ENCODE measurements around the gene NAPSA. TPM values are rescaled to one million over a fixed set of nuclear protein-coding genes. Genes with fewer than 3 reads are reported as not detected.

Gene NAPSA
- total and polyA plus RNA-seq, 2 of the 8 experiments (the other 6 are each of a cell fraction or from before 2014, with no cell fraction given), result 0.71 to 0.73 TPM

DNA sequence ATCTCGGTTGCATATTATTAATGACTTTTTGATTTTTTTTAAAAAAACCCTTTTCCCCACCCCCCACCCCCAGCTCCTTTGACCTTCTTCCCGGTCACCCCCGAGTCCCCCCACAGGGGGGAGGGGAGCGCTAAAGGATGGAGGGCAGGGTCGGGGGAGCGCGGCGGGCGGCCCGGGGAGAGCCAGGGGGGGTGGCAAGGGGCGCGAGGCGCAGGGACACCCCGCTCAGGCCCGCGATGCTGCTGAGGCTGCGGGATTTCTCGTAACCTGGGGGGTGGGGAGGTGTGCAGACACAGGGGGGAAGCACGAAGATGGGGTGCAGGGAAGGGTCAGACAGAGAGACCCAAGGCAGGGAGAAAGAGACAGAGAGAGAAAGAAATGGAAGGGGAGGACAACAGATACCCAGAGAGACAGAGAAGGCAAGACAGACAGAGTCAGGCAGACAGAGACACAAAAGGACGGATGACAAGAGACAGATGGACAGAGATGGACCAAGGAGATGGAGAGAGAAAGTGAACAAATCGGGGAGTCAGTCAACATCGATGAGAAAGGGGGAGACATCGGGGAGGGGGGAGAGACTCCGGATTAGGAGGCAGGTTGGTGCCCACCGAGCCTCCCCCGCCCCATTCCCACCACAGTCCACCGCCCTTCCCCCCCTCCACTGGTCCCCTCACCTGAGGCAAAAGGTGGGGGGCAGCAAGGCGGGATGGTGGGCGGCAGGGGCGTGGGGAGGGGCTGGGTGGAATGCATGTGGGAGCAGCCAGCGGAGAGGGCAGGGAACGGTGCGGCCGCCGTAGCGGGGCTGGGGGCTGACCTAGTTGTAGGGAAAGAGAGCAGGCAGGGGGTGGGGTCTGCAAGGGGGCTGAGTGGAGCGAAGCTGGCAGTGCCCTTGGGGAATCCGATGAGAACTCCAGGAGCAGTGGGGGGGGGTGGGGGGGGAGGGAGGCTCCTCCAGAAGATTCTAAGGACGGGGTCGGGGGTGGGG lies 50.4 kb downstream of the NAPSA start:
- FAIRE-seq (no peak), DNase-seq (ENCODE audit: low read depth in 1 of 2, low spot score in 2 of 2) (peak in 1 of 2 experiments; percentile 77)
- Histone ChIP-seq H3K79me1 (ENCODE audit: low read depth, low read length) (no peaks in the 10 kb centered on the region), H2AFZ (ENCODE audit: low read length) (no peak overlapping the region), H3K14ac (ENCODE audit: insufficient read length) (no peak overlapping the region), H4K91ac (replicated peaks; ENCODE audit: insufficient read length, low read length) (peak overlapping the region; percentile 88), H2BK20ac (ENCODE audit: low read length) (0 out of 2 replicates have a peak overlapping the region, but pooled peaks have one; percentile 40), H3K27me3 (replicated peaks in 1 of 4; ENCODE audit: control insufficient read depth in 3 of 4, extremely low read depth in 1 of 4, insufficient read depth in 3 of 4, low read length in 3 of 4) (peaks cover 0 to 5% (median 1%) of the 10 kb centered on the region in 4 experiments; a peak in 2 of 7 replicates), H3K4me2 (ENCODE audit: insufficient read depth in 1 of 2, low read depth in 2 of 2, low read length in 2 of 2) (peak overlapping the region; percentile 88 to 98), H2AK5ac (ENCODE audit: low read depth, low read length) (peak overlapping the region; percentile 86; the same call in 1 of the 2 replicates), H3K9me3 (ENCODE audit: insufficient read depth in 2 of 2, low read depth in 1 of 2, low read length in 1 of 2) (no peaks in the 10 kb centered on the region), H4K8ac (ENCODE audit: extremely low read depth, insufficient read depth, low read length) (no peak overlapping the region; the same call in 1 of the 2 replicates), H3K23me2 (ENCODE audit: low read depth, low read length) (peaks cover 22% of the 10 kb centered on the region), H3K4me1 (replicated peaks in 1 of 4; ENCODE audit: control insufficient read depth in 3 of 4, insufficient read depth in 4 of 4, low read length in 3 of 4) (peaks cover 5 to 14% (median 9%) of the 10 kb centered on the region in 4 experiments), H3K9ac (replicated peaks in 1 of 4; ENCODE audit: extremely low read depth in 1 of 4, low read depth in 3 of 4, low read length in 3 of 4) (peak overlapping the region in 1 of 4 experiments; percentile 91; a peak in 4 of 7 replicates), H4K20me1 (replicated peaks in 1 of 2; ENCODE audit: control insufficient read depth in 1 of 2, insufficient read depth in 2 of 2, low read length in 2 of 2) (peaks cover 0 to 1% of the 10 kb centered on the region in 2 experiments), H2BK12ac (ENCODE audit: low read depth, low read length) (peak overlapping the region; percentile 89), H3K79me2 (ENCODE audit: control insufficient read depth in 1 of 2, insufficient read depth in 2 of 2, low read length in 2 of 2) (no peaks in the 10 kb centered on the region), H3K23ac (ENCODE audit: insufficient read length) (no peak overlapping the region), H3K4ac (replicated peaks; ENCODE audit: insufficient read length, low read depth, low read length) (peak overlapping the region; percentile 22), H3K18ac (ENCODE audit: extremely low read depth, low read length) (peak overlapping the region; percentile 80), H3K56ac (replicated peaks; ENCODE audit: insufficient read length, low read depth, low read length) (peak overlapping the region; percentile 3), H2BK15ac (ENCODE audit: low read length) (peak overlapping the region; percentile 48; the same call in 1 of the 2 replicates), H2BK120ac (replicated peaks; ENCODE audit: low read depth, low read length) (peak overlapping the region; percentile 8), H3K27ac (ENCODE audit: low read depth, low read length) (peak overlapping the region; percentile 57), H3K36me3 (ENCODE audit: control insufficient read depth in 2 of 4, insufficient read depth in 4 of 4, low read length in 3 of 4) (peaks cover 0 to 6% (median 0%) of the 10 kb centered on the region in 4 experiments; a peak in 1 of 8 replicates), H3K4me3 (ENCODE audit: extremely low read depth in 1 of 4, insufficient read depth in 2 of 4, low read depth in 3 of 4, low read length in 4 of 4) (peak overlapping the region; percentile 52 to 88 (median 68)), H2BK5ac (ENCODE audit: low read depth, low read length) (peak overlapping the region; percentile 71), H4K5ac (ENCODE audit: insufficient read length, low read depth, low read length) (peak overlapping the region; percentile 87)
- ChIA-PET CTCF (ENCODE audit: partially characterized antibody) (interaction anchor here (1.0 to 2.3 kb wide), 13 partner anchors 10 to 164 kb away, joined by 3 to 10 read pairs (median 5); partner anchors contain the start of gene KCNC3), POLR2A (ENCODE audit: partially characterized antibody) (interaction anchor here (0.6 to 4.6 kb wide), 16 partner anchors 8 to 490 kb away, joined by 3 to 46 read pairs (median 4); partner anchors contain the start of gene KCNC3)
- WGBS, 2 experiments (ENCODE audit: extremely low coverage in 1 of 2, insufficient coverage in 1 of 2, insufficient read length in 1 of 2, insufficient replicate concordance in 2 of 2, low coverage in 1 of 2, low lambda C conversion rate in 2 of 2, missing lambda C conversion rate in 1 of 2), result 4% methylated on average over 10 of the region's 40 CpGs; no CpG with 5 or more reads in 1 of the 2 experiments
- TF ChIP-seq, protein P1, sequence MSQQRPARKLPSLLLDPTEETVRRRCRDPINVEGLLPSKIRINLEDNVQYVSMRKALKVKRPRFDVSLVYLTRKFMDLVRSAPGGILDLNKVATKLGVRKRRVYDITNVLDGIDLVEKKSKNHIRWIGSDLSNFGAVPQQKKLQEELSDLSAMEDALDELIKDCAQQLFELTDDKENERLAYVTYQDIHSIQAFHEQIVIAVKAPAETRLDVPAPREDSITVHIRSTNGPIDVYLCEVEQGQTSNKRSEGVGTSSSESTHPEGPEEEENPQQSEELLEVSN (IDR thresholded peaks at IDR 0.05), result no peak
- TF ChIP-seq TCF12 (IDR thresholded peaks at IDR 0.05; ENCODE audit: low read depth, low read length) (no peak), CTBP2 (IDR thresholded peaks at IDR 0.05; ENCODE audit: borderline replicate concordance, insufficient read depth, insufficient read length, low read length) (no peak), FOSL1 (IDR thresholded peaks at IDR 0.05; ENCODE audit: insufficient read depth, low read depth, low read length) (no peak), BACH1 (IDR thresholded peaks at IDR 0.05; ENCODE audit: low read length) (no peak), SIN3A (conservative IDR thresholded peaks at IDR 0.05 in 1 of 2, IDR thresholded peaks at IDR 0.05 in 1 of 2; ENCODE audit: low read depth in 1 of 2, low read length in 2 of 2) (0 out of 4 replicates have a peak, but pooled peaks of 1 of the 2 experiments have one; percentile 17), PHF8 (conservative IDR thresholded peaks at IDR 0.05; ENCODE audit: low read depth, low read length) (no peak; the same call in 1 of the 2 replicates), HDAC2 (IDR thresholded peaks at IDR 0.05; ENCODE audit: borderline replicate concordance in 1 of 2, low read depth in 2 of 2, low read length in 2 of 2) (no peak)

All from H1 (cell line).